Coronary artery (tissue), 2 donors: ENCODE measurements around the gene FRMD4A.

ENCODE experiments used
- DNase-seq: peaks from one replicate; pipeline ENCODE4 v3.0.0-alpha.2; 2017; ENCODE audit warnings: low spot score
- H3K27ac ChIP-seq, 2 donors: fragments of 200-600 bp; sonication (generic); one replicate each; pipeline ENCODE4 v1.5.1; 2016 to 2019
- H3K4me3 ChIP-seq: fragments of 200-600 bp; sonication (generic); 2 replicates; pipeline ENCODE4 v1.5.1; 2016; ENCODE audit warnings: mild to moderate bottlenecking, moderate library complexity
- TF ChIP-seq, protein P1 (sequence below): fragments of 200-600 bp; sonication (generic); IDR thresholded peaks from one replicate; pipeline ENCODE4 v1.5.1; 2019; ENCODE audit warnings: antibody characterized with exemption

FRMD4A gene

DNA sequence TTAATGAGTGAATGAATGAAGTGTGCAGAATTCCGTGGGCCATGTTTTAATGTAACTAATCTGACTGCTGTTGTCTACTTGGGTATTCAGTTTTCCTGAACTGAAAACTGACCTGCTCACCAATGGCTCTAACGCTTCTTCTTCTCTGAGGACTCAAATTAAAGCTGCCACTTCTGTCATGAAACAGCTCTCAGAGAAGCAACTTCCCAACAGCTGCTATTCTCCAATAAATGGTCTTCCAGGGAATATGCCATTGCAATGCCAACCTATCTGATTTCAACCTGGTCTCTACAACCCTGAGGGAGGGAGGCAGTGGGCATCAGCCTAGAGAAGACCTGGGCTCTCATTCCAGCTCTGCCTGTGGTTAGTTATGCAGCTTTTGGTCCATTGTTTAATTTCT lies 69.4 kb downstream of the FRMD4A start:
- DNase-seq, result no peak
- Histone ChIP-seq H3K27ac (no peak overlapping the region), H3K4me3 (no peak overlapping the region)
- TF ChIP-seq, protein P1, sequence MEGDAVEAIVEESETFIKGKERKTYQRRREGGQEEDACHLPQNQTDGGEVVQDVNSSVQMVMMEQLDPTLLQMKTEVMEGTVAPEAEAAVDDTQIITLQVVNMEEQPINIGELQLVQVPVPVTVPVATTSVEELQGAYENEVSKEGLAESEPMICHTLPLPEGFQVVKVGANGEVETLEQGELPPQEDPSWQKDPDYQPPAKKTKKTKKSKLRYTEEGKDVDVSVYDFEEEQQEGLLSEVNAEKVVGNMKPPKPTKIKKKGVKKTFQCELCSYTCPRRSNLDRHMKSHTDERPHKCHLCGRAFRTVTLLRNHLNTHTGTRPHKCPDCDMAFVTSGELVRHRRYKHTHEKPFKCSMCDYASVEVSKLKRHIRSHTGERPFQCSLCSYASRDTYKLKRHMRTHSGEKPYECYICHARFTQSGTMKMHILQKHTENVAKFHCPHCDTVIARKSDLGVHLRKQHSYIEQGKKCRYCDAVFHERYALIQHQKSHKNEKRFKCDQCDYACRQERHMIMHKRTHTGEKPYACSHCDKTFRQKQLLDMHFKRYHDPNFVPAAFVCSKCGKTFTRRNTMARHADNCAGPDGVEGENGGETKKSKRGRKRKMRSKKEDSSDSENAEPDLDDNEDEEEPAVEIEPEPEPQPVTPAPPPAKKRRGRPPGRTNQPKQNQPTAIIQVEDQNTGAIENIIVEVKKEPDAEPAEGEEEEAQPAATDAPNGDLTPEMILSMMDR, result no peak

DNA sequence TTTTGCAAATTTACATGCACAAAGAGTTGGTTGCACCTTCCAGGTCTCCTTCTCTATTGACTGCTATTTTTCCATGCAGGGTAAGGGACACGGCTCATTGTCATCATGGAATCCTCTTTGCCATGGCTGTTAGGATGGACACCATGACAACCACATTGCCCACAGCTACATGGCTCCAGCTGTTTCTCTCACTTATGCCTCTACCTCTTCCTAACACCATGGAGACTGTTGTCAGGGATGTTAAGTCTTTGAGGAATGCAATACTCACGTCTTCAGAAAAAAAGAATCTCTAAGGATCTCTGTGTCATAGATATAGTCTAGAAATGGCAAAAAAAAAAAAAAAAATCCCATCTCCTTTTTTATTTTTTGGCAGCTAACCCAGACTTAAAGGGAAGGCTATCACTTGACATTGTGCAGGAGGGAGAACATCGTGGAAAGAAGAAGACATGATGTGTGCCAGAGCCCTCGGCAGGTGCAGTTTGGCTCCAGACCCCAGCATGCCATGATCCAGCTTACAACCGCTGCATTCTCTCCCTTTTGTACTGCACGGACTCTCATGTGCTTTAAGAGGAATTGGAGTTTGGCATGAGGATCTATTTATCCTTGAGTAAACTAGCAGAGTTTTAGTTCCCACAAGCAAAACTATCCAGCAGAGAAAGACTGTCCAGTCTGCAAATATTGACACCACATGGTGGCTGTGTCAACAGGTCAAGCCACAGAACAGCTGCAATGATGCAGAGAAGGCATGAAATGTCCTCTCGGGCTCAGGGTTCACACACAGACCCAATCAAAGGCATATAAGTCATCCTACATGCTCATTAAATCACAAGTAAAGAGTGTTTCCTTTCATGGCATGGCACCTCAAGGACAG lies 70.8 kb downstream of the FRMD4A start:
- no peak overlapping the region for H3K27ac ChIP-seq
- no peak overlapping the region for H3K4me3 ChIP-seq
- DNase-seq, result no peak
- TF ChIP-seq, protein P1, result no peak

DNA sequence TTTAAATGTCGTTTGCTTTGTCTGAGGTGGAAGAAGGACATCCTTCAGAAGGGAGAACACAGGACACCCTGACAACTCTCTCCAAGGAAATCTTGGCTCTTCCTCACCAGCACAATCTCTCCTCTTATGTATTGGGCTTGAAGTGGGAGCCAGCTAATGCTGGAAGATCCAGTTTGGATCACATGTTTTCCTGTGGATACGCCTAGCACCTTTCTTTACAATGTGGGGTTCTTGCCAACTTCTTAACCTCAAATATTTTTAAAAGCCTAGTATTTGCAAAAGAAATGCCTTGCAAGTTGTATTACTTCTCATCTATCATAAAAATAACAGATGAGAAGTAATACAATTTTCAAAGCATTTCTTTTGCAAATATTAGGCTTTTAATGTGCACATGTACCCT lies 76.4 kb downstream of the FRMD4A start:
- DNase-seq, result no peak
- Histone ChIP-seq H3K27ac (no peak overlapping the region), H3K4me3 (no peak overlapping the region)
- TF ChIP-seq, protein P1, result no peak

DNA sequence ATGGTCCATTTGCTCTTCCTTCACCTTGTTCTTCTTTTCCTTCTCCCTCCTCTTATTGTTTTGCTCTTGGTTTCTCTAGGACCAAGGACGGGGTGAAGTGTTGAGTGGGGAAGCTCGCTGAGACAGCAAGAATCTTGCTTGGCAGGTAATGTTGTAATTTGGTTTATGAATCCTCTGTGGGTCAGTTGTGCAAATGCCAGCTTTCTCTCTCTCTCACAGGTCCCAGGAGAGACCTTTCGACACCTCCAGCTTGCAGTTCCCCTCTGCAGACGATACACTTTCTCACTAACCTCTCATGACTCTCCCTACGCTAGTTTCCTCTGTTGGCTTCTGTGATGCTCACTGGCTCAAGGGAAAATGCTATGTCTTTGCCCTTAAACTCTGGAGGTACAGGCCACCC lies 77.0 kb downstream of the FRMD4A start:
- DNase-seq, result no peak
- TF ChIP-seq, protein P1, result no peak
- Histone ChIP-seq H3K27ac (no peak overlapping the region), H3K4me3 (no peak overlapping the region)

DNA sequence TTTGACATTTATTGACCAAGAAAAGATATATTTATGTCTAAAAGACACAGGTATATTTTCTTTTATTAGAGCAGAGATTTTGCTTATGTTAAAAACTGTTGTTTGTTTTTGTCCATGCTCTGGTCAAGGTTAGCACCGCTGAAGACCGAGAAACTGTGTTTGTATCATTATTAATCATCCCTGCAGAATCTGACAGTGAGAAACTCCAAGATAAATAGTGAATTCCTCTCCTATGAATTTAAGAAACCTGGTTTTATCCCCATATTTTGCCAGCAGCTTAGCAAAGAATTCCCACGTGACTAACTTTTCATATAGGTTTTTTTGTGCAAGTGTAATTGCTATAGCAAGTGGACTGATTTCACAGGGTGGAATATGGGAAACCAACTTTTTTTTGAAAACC lies 77.6 kb downstream of the FRMD4A start:
- Histone ChIP-seq H3K27ac (no peak overlapping the region), H3K4me3 (no peak overlapping the region)
- TF ChIP-seq, protein P1, result no peak
- DNase-seq, result no peak

DNA sequence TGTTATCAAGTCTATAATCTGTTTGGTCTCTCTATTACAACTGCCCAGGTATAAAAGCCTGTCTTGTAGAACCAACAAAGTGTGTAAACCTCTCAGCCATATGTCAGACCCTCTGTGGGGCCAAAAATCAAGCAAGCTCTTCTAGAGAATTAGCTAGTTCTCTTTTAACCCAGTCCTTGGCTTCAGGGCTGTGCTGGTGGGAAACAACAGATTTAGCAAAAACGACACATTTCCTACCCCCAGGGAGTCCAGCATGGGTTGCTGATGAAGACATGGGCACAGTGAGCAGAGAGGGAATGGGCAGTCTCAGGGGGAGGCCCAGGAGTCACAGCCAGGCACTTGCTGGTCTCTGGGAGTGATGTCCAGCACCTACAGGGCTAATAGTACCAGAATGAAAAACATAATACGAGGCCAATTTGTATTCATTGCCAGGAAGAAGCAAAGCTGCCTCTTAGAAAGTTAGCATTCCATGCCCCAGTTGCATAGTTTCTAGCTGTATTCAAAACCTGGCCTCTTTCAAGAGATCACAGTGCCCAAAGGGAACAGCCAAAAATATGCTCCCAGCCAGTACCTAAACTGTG lies 80.1 kb downstream of the FRMD4A start:
- Histone ChIP-seq H3K4me3 (no peak overlapping the region), H3K27ac (no peak overlapping the region)
- DNase-seq, result no peak
- TF ChIP-seq, protein P1, result no peak
